T-helper 2 cell treated with Interferon-gamma antibody and Interleukin-4, amounts not matched to agents 100 ng/mL and 5 ng/mL, for 36 hours (primary cell): ENCODE measurements around the gene IFT43. TPM values are rescaled to one million over a fixed set of nuclear protein-coding genes. Genes with fewer than 3 reads are reported as not detected.

ENCODE experiments used
- total RNA-seq: library from RNA; stranded (reverse); gene quantifications from 2 replicates; pipeline ENCODE4 v1.2.3, GENCODE V29; 2022

The IFT43 gene
- total RNA-seq, 1 donor from 2014 or later, result 5.0 TPM

Other genes starting within 250 kb of the IFT43 start
- gene TGFB3, start 3.8 kb upstream of the IFT43 start, total RNA-seq, result 2.4 and 2.6 TPM in 2 replicates
- 49.0 and 51.5 TPM in 2 replicates for gene GPATCH2L, start 166.2 kb downstream of the IFT43 start, total RNA-seq